SH-SY5Y (cell line): Measurements from ENCODE around the gene MAEL.

Experiments
- GATA2 ChIP-seq: IDR thresholded peaks from 2 replicates; pipeline ENCODE4 v1.6.1; 2011; ENCODE audit warnings: mild to moderate bottlenecking, low read depth, low read length
- GATA3 ChIP-seq: IDR thresholded peaks from 2 replicates; pipeline ENCODE4 v1.6.1; 2011; ENCODE audit warnings: low read depth, mild to moderate bottlenecking, low read length, moderate library complexity

GRCh38 chr1:166952002-166952746, 36.9 kb upstream of the MAEL start:
- TF ChIP-seq GATA2 (no peak), GATA3 (no peak)
